NCI-H2171 treated with DMSO at 0.1 percent for 48 hours (cell line): Measurements from ENCODE around the gene SSH2.
A peak's percentile ranks its signal among the peaks of the same experiment; 100 is the strongest.
"Not testable (repeated sequence)": the region's sequence is repeated elsewhere in the genome, so short reads cannot be mapped to it uniquely, and the experiment has no call there.

Source experiments
- DNase-seq: peaks from one replicate; lab custom pipeline; 2025; lab: John Stamatoyannopoulos, UW

The SSH2 gene

DNA sequence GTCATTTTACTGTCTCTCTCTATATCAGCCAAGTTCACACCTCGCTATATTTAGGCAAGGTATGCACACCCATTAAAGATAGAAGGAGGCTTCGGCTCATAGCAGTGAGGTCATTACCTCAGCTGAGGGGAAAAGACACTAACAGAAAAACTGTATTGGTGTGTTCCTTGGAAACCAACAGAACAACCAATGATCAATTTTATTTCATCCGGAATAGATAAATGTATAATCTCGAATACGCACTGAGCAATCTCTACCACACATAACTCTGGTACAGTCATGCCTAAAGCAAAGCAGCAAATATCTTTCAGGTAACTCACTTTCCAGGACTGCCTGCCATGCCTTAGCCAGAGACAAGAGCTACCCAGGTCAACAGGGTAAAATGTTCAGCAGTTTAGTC is 197.4 kb downstream of the SSH2 start:
- DNase-seq: no peak

- no peak for DNase-seq
These were observed 197.8 kb downstream of the SSH2 start for GRCh38 chr17:29732209-29732608.

GRCh38 chr17:29731589-29731929 is 198.5 kb downstream of the SSH2 start:
- DNase-seq: no peak

DNA sequence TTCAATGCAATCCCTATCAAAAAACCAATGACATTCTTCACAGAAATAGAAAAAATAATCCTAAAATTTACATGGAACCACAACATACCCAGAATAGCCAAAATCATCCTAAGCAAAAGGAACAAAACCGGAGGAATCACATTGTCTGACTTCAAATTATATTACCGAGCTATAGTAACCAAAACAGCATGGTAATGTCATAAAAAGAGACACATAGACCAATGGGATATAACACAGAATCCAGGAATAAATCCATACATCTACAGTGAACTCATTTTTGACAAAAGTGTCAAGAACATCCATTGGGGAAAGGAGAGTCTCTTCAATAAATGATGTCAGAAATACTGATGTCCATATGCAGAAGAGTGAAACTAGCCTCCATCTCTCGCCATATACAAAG is 201.5 kb downstream of the SSH2 start:
- no peak for DNase-seq

DNA sequence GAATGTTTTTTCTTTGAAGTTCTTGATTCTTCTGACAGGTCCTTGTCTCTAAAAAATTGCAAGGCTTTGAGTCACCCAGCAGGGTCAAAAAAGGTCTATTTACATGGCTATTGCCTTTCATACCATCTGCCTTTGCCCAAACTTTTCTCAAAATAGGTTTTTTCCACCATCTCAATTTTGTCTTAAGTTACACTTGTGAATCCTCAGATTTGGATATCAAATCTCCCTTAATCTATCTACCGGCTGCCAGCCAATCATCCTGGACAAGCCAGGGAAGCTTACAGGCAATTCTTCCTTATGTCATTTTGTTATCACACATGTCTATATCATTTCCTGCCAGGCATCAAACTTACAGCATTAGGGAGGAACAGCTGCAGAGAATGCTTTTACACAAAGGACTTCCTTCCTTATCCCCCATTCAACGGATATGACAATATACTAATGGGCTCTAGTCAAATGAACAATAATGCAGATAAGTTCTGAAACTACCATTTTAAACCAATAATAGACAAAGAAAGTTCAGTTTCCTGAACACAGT is 203.2 kb downstream of the SSH2 start:
- peak; percentile 94 for DNase-seq

DNA sequence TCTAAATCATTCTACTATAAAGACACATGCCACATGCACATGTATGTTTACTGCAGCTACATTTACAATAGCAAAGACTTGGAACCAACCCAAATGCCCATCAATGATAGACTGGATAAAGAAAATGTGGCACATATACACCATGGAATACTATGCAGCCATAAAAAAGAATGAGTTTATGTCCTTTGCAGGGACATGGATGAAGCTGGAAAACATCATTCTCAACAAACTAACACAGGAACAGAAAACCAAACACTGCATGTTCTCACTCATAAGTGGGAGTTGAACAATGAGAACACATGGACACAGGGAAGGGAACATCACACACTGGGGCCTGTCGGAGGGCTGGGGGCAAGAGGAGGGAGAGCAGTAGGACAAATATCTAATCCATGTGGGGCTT is 204.6 kb downstream of the SSH2 start:
- DNase-seq: not testable (repeated sequence)

DNA sequence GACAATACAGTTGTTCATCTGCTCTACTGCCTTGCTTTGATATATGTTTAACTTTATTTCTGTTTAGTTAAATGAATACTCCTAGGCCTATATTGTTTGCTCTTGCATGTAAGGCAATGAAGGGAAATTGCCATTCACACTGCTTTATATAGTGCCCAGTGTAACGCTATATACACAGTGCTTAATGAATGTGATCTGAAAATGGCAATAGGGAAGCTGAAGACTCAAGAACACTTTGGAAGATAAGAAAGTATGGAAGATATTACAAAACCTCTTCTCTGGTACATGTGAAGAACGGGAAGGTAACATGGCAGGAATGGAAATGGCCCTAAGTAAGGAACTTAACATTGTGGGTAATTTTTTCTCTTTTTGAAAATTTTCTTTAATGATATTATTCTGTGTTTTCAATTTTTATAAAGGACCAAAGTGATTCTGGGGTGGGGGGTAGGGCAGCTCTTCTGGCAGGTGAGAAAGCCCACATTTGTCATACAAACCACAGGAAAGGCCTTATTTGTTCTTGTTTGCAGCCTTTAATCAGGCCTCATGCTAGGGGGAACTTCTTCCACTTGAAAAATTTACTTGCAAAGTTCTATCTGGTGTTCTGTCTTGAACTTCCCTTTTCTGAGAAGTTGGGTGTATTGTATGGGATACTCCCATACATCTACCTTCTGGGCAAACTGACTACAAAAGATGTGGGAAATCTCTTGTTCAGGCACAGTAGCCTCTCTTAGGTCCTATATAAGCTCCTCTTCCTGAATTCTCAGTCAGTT is 206.6 kb downstream of the SSH2 start:
- peak; percentile 29 for DNase-seq

- DNase-seq: peak; percentile 96
These were observed 207.4 kb downstream of the SSH2 start for GRCh38 chr17:29722411-29723198.

- DNase-seq: no peak
These were observed 209.5 kb downstream of the SSH2 start for GRCh38 chr17:29720551-29720950.

DNA sequence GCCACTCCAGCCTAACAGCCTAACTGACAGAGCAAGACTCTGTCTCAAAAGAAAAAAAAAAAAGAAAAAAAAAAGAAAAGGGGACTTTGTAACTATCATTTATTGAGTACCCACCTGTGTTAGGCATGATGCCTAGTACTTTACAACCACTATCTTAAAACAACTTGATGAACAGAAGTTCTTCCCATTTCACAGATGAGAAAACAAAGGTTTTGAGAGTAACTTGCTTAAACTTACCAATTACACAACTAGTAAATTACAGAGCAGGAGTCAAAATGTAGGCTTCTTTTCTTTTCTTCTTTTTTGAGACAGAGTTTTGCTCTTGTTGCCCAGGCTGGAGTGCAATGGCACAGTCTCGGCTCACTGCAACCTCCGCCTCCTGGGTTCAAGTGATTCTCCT is 210.6 kb downstream of the SSH2 start:
- no peak for DNase-seq

- no peak for DNase-seq
These were observed 211.5 kb downstream of the SSH2 start for GRCh38 chr17:29718446-29719039.

- no peak for DNase-seq
These were observed 212.2 kb downstream of the SSH2 start for GRCh38 chr17:29717817-29718216.

GRCh38 chr17:29716566-29716965 is 213.5 kb downstream of the SSH2 start:
- DNase-seq: no peak

GRCh38 chr17:29715680-29716079 is 214.3 kb downstream of the SSH2 start:
- DNase-seq: no peak

DNA sequence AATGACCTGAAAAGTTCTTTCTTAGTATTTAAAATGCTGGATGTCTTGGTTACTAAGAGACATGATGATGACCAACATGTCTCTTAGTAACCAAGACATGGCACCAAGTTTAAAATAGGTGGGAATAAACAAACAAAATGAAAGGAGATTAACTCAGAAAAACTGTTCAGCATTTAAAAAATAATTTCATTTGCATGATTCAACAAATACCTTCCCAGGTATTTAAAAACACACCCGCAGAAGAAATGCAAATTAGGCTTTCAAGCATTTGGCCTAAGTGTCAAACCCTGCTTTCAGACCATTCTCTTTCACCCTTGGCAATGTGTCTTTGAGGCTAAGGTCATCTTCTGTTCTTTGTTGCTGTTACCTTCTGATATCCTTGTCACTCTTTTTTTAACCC is 215.9 kb downstream of the SSH2 start:
- no peak for DNase-seq

DNA sequence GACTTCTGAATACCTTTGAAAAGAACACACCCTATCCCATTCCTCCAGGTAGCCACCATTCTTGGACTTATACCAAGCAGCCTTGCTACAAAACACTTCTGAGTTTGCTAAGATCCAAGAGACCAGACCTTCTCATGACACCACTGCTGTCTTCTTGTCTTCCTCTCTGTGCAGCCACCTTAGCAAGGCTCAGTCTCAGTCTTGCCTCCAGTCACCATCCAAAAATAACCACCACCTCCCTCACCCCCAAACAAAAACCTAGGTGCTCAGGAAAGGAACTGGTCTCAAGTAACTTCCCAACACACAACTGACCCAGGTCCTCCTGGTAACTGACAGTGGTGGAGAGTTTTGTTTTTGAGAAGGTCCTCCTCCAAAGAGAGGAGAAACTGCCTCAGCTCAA is 216.4 kb downstream of the SSH2 start:
- no peak for DNase-seq

GRCh38 chr17:29711588-29712385 is 218.2 kb downstream of the SSH2 start:
- DNase-seq: no peak

DNA sequence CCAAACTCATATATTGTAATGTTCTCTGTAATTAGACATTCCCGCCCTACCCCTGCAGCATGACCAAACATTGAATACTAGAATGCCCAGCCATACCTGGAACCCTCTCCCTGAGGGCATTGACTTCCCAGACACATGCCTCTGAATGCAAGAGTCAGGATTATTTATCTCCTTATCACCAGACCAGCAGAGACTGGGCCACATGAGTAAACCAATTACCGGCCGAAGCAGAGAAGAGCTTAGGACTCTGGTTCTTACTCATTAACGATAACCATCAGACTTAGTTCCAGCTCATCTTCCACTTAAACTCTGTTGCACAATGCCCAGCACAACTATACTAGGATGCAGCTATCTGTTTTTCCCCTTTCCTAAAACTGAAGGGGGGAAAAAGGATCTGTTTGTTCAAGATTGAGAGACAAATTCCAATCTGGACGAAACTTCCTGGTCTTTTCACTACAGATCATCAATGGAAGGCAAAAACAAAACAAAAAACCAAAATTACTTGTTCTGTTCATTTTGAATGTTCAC is 219.1 kb downstream of the SSH2 start:
- no peak for DNase-seq

DNA sequence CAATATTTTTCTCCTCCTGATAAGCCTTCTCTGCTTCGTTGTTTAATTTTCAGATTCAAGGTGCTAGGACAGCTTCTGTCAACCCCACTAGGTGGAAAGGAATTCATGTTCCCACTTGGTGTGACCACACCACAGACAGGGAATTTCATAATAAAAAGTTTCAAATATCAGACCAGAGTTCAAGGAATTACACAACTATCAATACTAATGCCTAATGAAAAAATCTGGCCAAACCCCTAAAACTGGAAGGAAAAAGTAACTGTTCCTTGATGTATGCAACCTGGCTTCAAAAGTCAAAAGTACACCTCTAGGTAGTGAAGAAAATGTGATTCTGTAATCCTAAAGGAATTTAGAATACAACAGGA is 219.5 kb downstream of the SSH2 start:
- no peak for DNase-seq

GRCh38 chr17:29709866-29710519 is 220.0 kb downstream of the SSH2 start:
- DNase-seq: no peak

- no peak for DNase-seq
These were observed 222.8 kb downstream of the SSH2 start for GRCh38 chr17:29707212-29707571.

- no peak for DNase-seq
These were observed 224.0 kb downstream of the SSH2 start for GRCh38 chr17:29706045-29706431.
